GM21360 (cell line): ENCODE results near the gene NBPF6.
"Not testable (repeated sequence)": the region's sequence is repeated elsewhere in the genome, so short reads cannot be mapped to it uniquely, and the experiment has no call there.

ENCODE experiments used
- ATAC-seq: cut with Tn5 transposase; IDR thresholded peaks from one replicate; pipeline ENCODE4 v1.9.1; 2021; ENCODE audit warnings: mild to moderate bottlenecking, moderate library complexity; ENCODE audit not compliant: unreplicated experiment

The NBPF6 gene

DNA sequence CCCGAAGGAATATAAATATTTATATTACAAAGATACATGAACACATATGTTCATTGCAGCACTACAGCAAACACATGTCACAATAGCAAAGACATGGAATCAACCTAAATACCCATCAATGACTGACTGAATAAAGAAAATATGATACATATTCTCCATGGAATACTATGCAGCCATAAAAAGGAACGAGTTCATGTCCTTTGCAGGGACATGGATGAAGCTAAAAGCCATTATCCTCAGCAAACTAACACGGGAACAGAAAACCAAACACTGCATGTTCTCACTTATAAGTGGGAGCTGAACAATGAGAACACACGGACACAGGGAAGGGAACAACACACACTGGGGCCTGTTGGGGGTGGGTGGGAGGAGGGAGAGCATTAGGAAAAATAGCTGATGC, 46.7 kb downstream of the NBPF6 start:
- ATAC-seq = not testable (repeated sequence)

DNA sequence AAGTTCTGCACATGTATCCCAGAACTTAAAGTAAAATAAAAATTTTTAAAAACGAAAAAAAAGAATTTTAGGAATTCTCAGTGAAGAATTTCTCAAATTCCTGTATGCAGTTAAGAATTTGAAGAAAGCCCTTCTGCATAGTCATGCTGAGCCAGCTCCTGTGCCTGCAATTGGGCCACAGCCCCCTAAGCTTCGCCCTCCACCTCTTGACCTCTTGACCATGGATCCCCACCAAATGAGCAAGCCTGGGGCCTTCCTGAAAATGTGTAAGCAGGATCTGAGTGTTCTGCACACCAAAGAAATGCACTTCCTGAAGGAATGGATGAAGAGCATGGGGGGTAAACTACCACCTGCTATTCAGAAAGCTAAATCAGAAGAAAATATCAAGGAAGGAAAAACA, 52.0 kb downstream of the NBPF6 start:
- no peak for ATAC-seq

DNA sequence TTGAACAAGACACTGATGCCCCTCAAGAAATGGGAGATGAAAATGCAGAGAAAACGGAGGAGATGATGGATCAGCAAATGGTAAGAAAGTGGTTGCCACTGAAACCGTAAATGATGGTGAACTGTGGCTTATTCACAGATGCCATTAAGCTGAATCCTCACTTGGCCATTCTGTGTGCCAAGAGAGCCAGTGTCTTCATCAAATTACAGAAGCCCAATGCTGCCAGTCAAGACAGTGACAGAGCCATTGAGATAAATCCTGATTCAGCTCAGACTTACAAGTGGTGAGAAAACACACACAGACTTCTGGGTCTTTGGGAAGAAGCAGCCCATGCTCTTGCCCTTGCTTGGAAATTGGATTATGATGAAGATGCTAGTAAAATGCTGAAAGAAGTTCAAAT, 52.5 kb downstream of the NBPF6 start:
- ATAC-seq = no peak

DNA sequence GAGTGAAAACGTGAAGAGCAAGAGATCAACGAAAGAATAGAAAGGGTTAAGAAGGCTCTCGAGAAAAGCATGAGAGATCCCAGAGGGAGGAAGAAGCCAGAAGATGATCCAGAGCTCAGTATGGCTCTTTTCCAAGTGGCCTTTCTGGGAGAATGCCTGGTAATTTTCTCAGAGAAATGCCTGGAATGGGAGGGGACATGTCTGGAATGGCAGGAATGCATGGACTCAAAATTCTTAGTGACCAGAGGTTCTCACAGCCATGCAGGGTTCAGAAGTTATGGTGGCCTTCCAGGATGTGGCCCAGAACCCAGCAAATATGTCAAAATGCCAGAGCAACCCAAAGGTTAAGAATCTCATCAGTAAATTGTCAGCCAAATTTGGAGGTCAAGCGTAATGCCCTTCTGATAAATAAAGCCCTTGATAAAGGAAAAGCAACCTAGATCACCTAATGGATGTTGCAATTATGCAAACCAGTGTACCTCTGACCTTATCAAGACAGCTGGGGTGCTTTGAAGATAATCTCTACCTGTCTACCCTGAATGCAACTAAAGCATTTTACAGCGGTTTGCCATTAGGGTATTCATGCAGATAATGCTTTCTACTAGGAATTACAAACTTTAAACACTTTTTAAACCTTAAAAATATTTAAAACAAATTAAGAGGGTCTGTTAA, 53.1 kb downstream of the NBPF6 start:
- no peak for ATAC-seq

GRCh38 chr1:108504447-108504846, 54.3 kb downstream of the NBPF6 start:
- peak; percentile 75 for ATAC-seq

- ATAC-seq = no peak
These were observed 55.6 kb downstream of the NBPF6 start for GRCh38 chr1:108505763-108506070.

- ATAC-seq = no peak
These were observed 61.6 kb downstream of the NBPF6 start for GRCh38 chr1:108511764-108512163.

DNA sequence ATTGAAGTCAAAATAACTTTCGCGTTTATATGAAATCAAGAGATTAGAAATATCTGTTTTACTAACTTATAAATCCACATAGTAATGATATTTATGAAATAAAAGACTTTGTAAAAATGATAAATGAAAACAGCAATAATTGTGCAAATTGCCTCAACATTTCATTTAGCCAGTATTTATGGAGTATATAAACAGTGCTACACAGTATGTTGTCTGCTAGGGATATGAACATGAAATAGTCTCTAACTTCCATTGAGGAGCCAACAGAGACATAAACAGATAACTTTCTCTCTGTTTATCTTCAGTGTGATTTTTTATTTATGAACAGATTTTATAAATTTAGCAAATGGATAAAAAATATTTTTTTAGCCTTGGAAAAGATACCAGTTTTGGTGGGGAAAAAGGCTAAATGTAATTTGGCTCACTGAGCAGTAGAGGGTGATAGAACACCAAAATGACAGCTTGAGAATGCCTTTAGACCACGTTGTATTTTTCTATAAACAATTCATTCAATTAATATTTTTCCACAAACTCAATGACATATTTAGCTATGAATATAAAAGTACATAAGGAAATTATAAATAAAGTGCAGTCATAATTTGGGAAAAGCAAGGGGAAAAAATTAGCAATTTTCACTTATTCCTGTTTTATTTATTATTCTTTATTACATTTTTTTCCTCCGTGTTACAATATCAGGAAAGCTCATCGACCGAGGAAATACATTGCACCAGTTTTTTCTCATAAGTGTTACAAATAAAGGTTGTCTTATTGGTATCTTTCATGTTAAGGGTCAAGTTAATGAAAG, 62.3 kb downstream of the NBPF6 start:
- no peak for ATAC-seq

DNA sequence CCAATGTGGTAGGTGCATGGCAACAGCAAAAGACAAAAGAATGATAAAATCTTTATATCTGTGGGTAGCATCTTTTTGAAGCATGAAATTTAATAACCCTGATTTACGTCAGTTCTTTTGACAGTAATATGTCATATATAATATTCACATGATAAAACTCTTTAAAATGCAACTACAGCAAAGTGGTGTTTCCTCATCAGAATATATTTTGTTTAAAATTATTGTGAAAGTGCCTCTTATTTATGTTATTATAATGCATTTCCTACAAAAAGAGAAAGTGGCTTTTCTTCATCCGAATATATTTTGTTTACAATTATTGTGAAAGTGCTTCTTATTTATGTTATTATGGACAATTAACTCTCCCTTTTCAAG, 62.9 kb downstream of the NBPF6 start:
- ATAC-seq = no peak

GRCh38 chr1:108513914-108514313, 63.8 kb downstream of the NBPF6 start:
- not testable (repeated sequence) for ATAC-seq

DNA sequence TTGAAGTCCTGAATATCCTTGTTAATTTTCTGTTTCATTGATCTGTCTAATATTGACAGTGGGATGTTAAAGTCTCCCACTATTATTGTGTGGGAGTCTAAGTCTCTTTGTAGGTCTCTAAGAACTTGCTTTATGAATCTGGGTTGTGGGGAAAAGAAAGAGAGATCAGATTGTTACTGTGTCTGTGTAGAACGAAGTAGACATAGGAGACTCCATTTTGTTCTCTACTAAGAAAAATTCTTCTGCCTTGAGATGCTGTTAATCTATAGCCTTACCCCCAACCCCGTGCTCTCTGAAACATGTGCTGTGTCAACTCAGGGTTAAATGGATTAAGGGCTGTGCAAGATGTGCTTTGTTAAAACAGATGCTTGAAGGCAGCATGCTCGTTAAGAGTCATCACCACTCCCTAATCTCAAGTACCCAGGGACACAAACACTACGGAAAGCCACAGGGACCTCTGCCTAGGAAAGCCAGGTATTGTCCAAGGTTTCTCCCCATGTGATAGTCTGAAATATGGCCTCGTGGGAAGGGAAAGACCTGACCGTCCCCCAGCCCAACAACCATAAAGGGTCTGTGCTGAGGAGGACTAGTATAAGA, 67.3 kb downstream of the NBPF6 start:
- not testable (repeated sequence) for ATAC-seq
